ENCODE data around the gene TMPRSS6.

DNA sequence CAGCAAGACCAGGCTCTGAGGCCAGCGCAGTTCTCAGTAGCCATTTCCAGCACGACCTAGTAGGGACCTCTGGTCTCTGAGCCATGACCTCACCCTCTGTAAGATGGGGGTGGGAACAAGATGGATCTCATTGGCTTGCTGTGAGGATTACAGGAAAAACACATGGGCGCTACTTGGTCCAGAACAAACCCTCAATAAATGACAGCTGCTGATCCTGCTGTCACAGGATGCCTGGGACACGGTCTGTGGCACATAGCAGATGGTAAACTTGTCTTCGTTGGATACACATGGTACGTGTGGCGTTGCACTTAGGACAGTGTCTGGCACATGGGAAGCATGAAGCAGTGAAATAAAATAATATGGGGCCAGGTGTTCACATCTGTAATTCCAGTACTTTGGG, 62.5 kb downstream of the TMPRSS6 start:
- TF ChIP-seq CTCF (conservative IDR thresholded peaks at IDR 0.05 in 1 of 2, IDR thresholded peaks at IDR 0.05 in 1 of 2; ENCODE audit: low read depth in 1 of 2, low read length in 2 of 2) = no peak
- no peak for TF ChIP-seq EZH2 (IDR thresholded peaks at IDR 0.05; ENCODE audit: low read length, missing control alignments)
